ENCODE measurements around the gene PRKX. TPM values are rescaled to one million over a fixed set of nuclear protein-coding genes. Genes with fewer than 3 reads are reported as not detected.
"Not testable (repeated sequence)": the region's sequence is repeated elsewhere in the genome, so short reads cannot be mapped to it uniquely, and the experiment has no call there.

Gene PRKX
- total RNA-seq, 1 donor from 2014 or later: 9.2 TPM

DNA sequence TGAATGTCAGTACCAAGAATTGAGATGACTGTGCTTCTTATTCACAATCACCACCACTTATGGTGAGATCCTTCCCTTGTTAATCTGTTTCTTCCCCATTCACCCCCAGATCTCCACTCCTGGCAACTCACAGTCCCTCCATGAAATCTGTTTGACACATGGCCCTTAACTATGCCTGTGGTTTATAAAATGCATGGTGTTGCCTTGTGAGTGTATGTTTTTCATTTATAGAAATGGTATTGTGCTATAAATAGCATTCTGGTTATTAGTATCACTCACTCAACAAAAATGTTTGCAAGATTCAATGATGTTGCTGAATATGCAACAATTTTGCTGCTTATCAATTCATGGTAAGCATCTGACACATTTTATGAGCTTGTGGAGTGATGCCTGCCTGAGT is 131.0 kb downstream of the PRKX start:
- intact Hi-C loops (cut with DNase I): no loop called here
- no peak for DNase-seq (ENCODE audit: low spot score in 2 of 2)
- H3K36me3 ChIP-seq: no peaks in the 10 kb centered on the region
- H3K4me3 ChIP-seq: no peak overlapping the region
- H3K27ac ChIP-seq: no peak overlapping the region
- H3K9me3 ChIP-seq: no peaks in the 10 kb centered on the region
- no peaks in the 10 kb centered on the region for H3K27me3 ChIP-seq
- no peaks in the 10 kb centered on the region for H3K4me1 ChIP-seq
- TF ChIP-seq, protein P1, sequence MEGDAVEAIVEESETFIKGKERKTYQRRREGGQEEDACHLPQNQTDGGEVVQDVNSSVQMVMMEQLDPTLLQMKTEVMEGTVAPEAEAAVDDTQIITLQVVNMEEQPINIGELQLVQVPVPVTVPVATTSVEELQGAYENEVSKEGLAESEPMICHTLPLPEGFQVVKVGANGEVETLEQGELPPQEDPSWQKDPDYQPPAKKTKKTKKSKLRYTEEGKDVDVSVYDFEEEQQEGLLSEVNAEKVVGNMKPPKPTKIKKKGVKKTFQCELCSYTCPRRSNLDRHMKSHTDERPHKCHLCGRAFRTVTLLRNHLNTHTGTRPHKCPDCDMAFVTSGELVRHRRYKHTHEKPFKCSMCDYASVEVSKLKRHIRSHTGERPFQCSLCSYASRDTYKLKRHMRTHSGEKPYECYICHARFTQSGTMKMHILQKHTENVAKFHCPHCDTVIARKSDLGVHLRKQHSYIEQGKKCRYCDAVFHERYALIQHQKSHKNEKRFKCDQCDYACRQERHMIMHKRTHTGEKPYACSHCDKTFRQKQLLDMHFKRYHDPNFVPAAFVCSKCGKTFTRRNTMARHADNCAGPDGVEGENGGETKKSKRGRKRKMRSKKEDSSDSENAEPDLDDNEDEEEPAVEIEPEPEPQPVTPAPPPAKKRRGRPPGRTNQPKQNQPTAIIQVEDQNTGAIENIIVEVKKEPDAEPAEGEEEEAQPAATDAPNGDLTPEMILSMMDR (IDR thresholded peaks at IDR 0.05): no peak

DNA sequence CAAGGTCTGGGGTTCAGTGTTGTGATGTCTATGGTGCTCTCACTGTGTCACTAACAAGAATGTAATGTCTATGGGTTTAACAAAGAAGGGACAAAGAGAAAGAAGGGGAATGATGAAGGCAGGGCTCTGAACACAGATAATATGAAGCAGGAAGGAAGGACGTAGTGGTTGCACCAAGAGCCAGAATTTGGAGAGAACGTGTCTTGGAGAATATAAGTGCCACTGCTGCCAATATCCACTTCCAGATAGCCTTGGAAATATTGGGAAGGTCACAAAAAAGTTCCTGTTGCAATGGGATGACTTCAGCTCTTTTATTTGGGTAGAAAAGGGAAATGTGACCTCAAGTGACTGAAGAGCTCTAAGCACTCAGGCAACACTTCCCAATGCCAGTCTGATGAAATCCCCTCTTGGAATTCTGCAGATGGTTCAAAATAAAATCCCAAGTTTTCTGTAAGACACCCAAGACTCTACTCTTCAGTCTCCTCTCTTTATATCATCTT is 131.8 kb downstream of the PRKX start:
- no peaks in the 10 kb centered on the region for H3K4me1 ChIP-seq
- no peaks in the 10 kb centered on the region for H3K9me3 ChIP-seq
- intact Hi-C loops (cut with DNase I): no loop called here
- no peak overlapping the region for H3K4me3 ChIP-seq
- H3K36me3 ChIP-seq: no peaks in the 10 kb centered on the region
- H3K27me3 ChIP-seq: no peaks in the 10 kb centered on the region
- H3K27ac ChIP-seq: no peak overlapping the region
- TF ChIP-seq, protein P1 (IDR thresholded peaks at IDR 0.05): no peak
- no peak for DNase-seq (ENCODE audit: low spot score in 2 of 2)

- no peaks in the 10 kb centered on the region for H3K4me1 ChIP-seq
- DNase-seq (ENCODE audit: low spot score in 2 of 2): no peak
- H3K36me3 ChIP-seq: no peaks in the 10 kb centered on the region
- H3K27me3 ChIP-seq: no peaks in the 10 kb centered on the region
- TF ChIP-seq, protein P1 (IDR thresholded peaks at IDR 0.05): no peak
- no peak overlapping the region for H3K27ac ChIP-seq
- no peaks in the 10 kb centered on the region for H3K9me3 ChIP-seq
- intact Hi-C loops (cut with DNase I): no loop called here
- H3K4me3 ChIP-seq: no peak overlapping the region
Measured at GRCh38 chrX:3577551-3577950, 135.9 kb downstream of the PRKX start.

- Histone ChIP-seq H3K27ac (no peak overlapping the region), H3K4me3 (no peak overlapping the region), H3K4me1 (no peaks in the 10 kb centered on the region), H3K9me3 (no peaks in the 10 kb centered on the region), H3K36me3 (no peaks in the 10 kb centered on the region), H3K27me3 (no peaks in the 10 kb centered on the region)
- intact Hi-C loops (cut with DNase I): no loop called here
- no peak for DNase-seq (ENCODE audit: low spot score in 2 of 2)
- TF ChIP-seq, protein P1 (IDR thresholded peaks at IDR 0.05): no peak
Measured at GRCh38 chrX:3576886-3577501, 136.5 kb downstream of the PRKX start.

- no peak overlapping the region for H3K27ac ChIP-seq
- TF ChIP-seq, protein P1 (IDR thresholded peaks at IDR 0.05): no peak
- no peaks in the 10 kb centered on the region for H3K4me1 ChIP-seq
- DNase-seq (ENCODE audit: low spot score in 2 of 2): no peak
- intact Hi-C loops (cut with DNase I): no loop called here
- no peaks in the 10 kb centered on the region for H3K36me3 ChIP-seq
- no peak overlapping the region for H3K4me3 ChIP-seq
- no peaks in the 10 kb centered on the region for H3K9me3 ChIP-seq
- H3K27me3 ChIP-seq: no peaks in the 10 kb centered on the region
Measured at GRCh38 chrX:3567686-3568085, 145.8 kb downstream of the PRKX start.

DNA sequence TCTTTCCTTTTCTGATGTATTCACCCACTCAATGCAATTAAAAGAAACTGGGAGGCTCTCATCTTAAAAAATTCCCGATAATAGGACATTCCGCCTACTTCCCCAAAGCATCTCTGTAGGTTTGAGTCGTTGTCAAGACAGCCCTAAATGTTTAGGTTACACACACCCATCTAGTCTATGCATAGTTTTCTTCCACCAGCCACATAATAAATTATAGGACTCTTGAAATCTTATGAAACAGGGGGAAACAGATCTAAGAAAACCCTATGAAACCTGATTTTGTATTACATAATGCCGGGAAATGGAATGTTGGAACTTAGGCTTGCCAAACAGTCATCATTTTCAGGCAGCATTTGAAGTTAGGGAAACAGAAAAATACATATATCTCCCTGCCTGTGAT is 150.0 kb downstream of the PRKX start:
- TF ChIP-seq, protein P1 (IDR thresholded peaks at IDR 0.05): no peak
- H3K4me1 ChIP-seq: no peaks in the 10 kb centered on the region
- H3K4me3 ChIP-seq: no peak overlapping the region
- no peaks in the 10 kb centered on the region for H3K36me3 ChIP-seq
- H3K27me3 ChIP-seq: no peaks in the 10 kb centered on the region
- DNase-seq (ENCODE audit: low spot score in 2 of 2): no peak
- intact Hi-C loops (cut with DNase I): no loop called here
- no peak overlapping the region for H3K27ac ChIP-seq
- no peaks in the 10 kb centered on the region for H3K9me3 ChIP-seq

- H3K27ac ChIP-seq; H3K27me3 ChIP-seq; H3K4me1 ChIP-seq; H3K36me3 ChIP-seq; H3K9me3 ChIP-seq; intact Hi-C loops (cut with DNase I); H3K4me3 ChIP-seq; DNase-seq (ENCODE audit: low spot score in 2 of 2): not testable (repeated sequence)
Measured at GRCh38 chrX:3560010-3560409, 153.4 kb downstream of the PRKX start.
